ENCODE results near the gene CCDC12. TPM values are rescaled to one million over a fixed set of nuclear protein-coding genes. Genes with fewer than 3 reads are reported as not detected.

The CCDC12 gene
- total RNA-seq, 1 experiment from 2014 or later = 46.5 TPM

GRCh38 chr3:46900007-46900292 lies 76.6 kb downstream of the CCDC12 start:
- Histone ChIP-seq H2AFZ (ENCODE audit: low read depth, low read length, poor library complexity, severe bottlenecking) (no peak overlapping the region), H3K79me2 (ENCODE audit: insufficient read depth, low read length) (no peaks in the 10 kb centered on the region), H3K9me2 (ENCODE audit: insufficient read depth) (no peaks in the 10 kb centered on the region), H3K27ac (ENCODE audit: low read depth, low read length) (no peak overlapping the region), H3K4me1 (ENCODE audit: control insufficient read depth in 1 of 2, insufficient read depth in 2 of 2, low read length in 2 of 2) (peaks cover 0 to 11% of the 10 kb centered on the region in 2 experiments; a peak in 2 of 4 replicates), H3K27me3 (ENCODE audit: insufficient read depth, low read length) (no peaks in the 10 kb centered on the region), H3K36me3 (ENCODE audit: control insufficient read depth in 1 of 2, insufficient read depth in 2 of 2, low read length in 2 of 2) (no peaks in the 10 kb centered on the region), H3K9me3 (ENCODE audit: control insufficient read depth in 1 of 2, insufficient read depth in 1 of 2, low read depth in 1 of 2, low read length in 2 of 2) (no peaks in the 10 kb centered on the region), H4K20me1 (ENCODE audit: insufficient read depth) (no peaks in the 10 kb centered on the region), H3K4me3 (replicated peaks in 1 of 2; ENCODE audit: low read depth in 1 of 2, low read length in 2 of 2) (no peak overlapping the region), H3K4me2 (ENCODE audit: low read length) (no peak overlapping the region), H3K9ac (ENCODE audit: low read length) (no peak overlapping the region)
- intact Hi-C loops (cut with micrococcal nuclease) = no loop called here
- ATAC-seq (no peak), DNase-seq (ENCODE audit: low read depth, low spot score) (no peak)
- ChIA-PET RAD21 (ENCODE audit: low non-redundant PET in 1 of 2, low total read pairs in 2 of 2, uncharacterized antibody in 2 of 2, unreplicated experiment in 2 of 2) (no interaction called here), POLR2A (no interaction called here), CTCF (no interaction called here)
- no TSS peak for BruUV-seq (replicated peaks)
- TF ChIP-seq RAD21 (IDR thresholded peaks at IDR 0.05; ENCODE audit: low read depth) = no peak
- no peak for TF ChIP-seq REST (IDR thresholded peaks at IDR 0.05; ENCODE audit: low read depth)
- TF ChIP-seq CEBPB (IDR thresholded peaks at IDR 0.05; ENCODE audit: low read depth) = no peak
- TF ChIP-seq ZNF274 (IDR thresholded peaks at IDR 0.05; ENCODE audit: low read depth, low read length) = no peak
- no peak for TF ChIP-seq POLR2AphosphoS5 (IDR thresholded peaks at IDR 0.05; ENCODE audit: low read depth, low read length)
